DND-41 (cell line): Measurements from ENCODE around the gene MXRA5.

Experiments used
- CTCF ChIP-seq: IDR thresholded peaks from 2 replicates; pipeline ENCODE4 v1.5.1; 2012; ENCODE audit warnings: borderline replicate concordance, low read length, moderate library complexity, mild to moderate bottlenecking; ENCODE audit not compliant: poor library complexity, severe bottlenecking; ENCODE audit errors: extremely low read depth
- EZH2 ChIP-seq: IDR thresholded peaks from 3 replicates; pipeline ENCODE4 v1.6.1; 2012; ENCODE audit warnings: borderline replicate concordance, low read depth, mild to moderate bottlenecking, moderate library complexity, low read length, inconsistent platforms; ENCODE audit not compliant: severe bottlenecking

GRCh38 chrX:3295731-3296130, 50.7 kb downstream of the MXRA5 start:
- TF ChIP-seq CTCF (no peak), EZH2 (no peak)
